Globus pallidus (tissue), 1 donor: ENCODE measurements around the gene ETFB.

Experiments used
- DNase-seq: peaks from one replicate; pipeline ENCODE4 v3.0.0-alpha.2; 2015; ENCODE audit warnings: low spot score

Gene ETFB

GRCh38 chr19:51372649-51373504 lies 6.7 kb upstream of the ETFB start, which contains the start of gene NKG7:
TSS of gene NKG7 (minus strand) at chr19:51372654. CDS start at chr19:51372535, 119 bp downstream.
- no peak for DNase-seq

GRCh38 chr19:51372021-51372648 lies 5.9 kb upstream of the ETFB start:
- DNase-seq: no peak

- DNase-seq: no peak
Observed at GRCh38 chr19:51371186-51371690, 5.0 kb upstream of the ETFB start.

- DNase-seq: no peak
Observed at GRCh38 chr19:51370230-51370629, 4.0 kb upstream of the ETFB start.

- DNase-seq: peak; percentile 11
Observed at GRCh38 chr19:51368366-51369282, 2.4 kb upstream of the ETFB start, which contains the start of gene CLDND2. TSS of gene CLDND2 (minus strand) at chr19:51369003. CDS start at chr19:51368577, 426 bp downstream.

GRCh38 chr19:51367565-51368365 lies 1.6 kb upstream of the ETFB start:
- peak; percentile 98 for DNase-seq

- no peak for DNase-seq
Observed at GRCh38 chr19:51367255-51367564, 1.0 kb upstream of the ETFB start.

GRCh38 chr19:51366389-51367254 lies 434 bp upstream of the ETFB start:
- DNase-seq: peak; percentile 99

- DNase-seq: peak; percentile 41
Observed at GRCh38 chr19:51365211-51365964, 800 bp downstream of the ETFB start.

- DNase-seq: peak; percentile 45
Observed at GRCh38 chr19:51364200-51365106, 1.7 kb downstream of the ETFB start.

- DNase-seq: no peak
Observed at GRCh38 chr19:51361239-51361638, 4.9 kb downstream of the ETFB start.

- peak; percentile 10 for DNase-seq
Observed at GRCh38 chr19:51359294-51359693, 6.9 kb downstream of the ETFB start.

- DNase-seq: no peak
Observed at GRCh38 chr19:51357952-51358351, 8.2 kb downstream of the ETFB start.

- no peak for DNase-seq
Observed at GRCh38 chr19:51356159-51356801, 9.9 kb downstream of the ETFB start.

- DNase-seq: peak; percentile 88
Observed at GRCh38 chr19:51354742-51355148, 11.4 kb downstream of the ETFB start.

GRCh38 chr19:51354103-51354741 lies 12.0 kb downstream of the ETFB start:
- DNase-seq: peak; percentile 18

- no peak for DNase-seq
Observed at GRCh38 chr19:51352783-51353360, 13.3 kb downstream of the ETFB start.
